Kidney (tissue), 22 donors: ENCODE data around the gene OSBPL8. TPM values are rescaled to one million over a fixed set of nuclear protein-coding genes. Genes with fewer than 3 reads are reported as not detected.

ENCODE experiments used
- DNase-seq, 5 donors: peaks; one replicate each; pipeline ENCODE4 v3.0.0-alpha.2; 2013 to 2020
- FAIRE-seq: peaks from 2 replicates; lab custom pipeline; 2012; peaks lifted over from hg19 to GRCh38; lab: Jason Lieb, UNC
- H3K27ac ChIP-seq, 2 donors: one replicate each; pipeline ENCODE4 v1.7.0; 2013; ENCODE audit warnings: low read depth in 2 of 2, low read length in 2 of 2, inconsistent platforms in 1 of 2
- H3K27me3 ChIP-seq: one replicate; pipeline ENCODE4 v1.7.1; 2013; ENCODE audit warnings: low read length, inconsistent platforms; ENCODE audit not compliant: control insufficient read depth, insufficient read depth
- H3K36me3 ChIP-seq, 3 donors: one replicate each; pipeline versions ENCODE4 v1.7.0 to v1.7.1; 2013; ENCODE audit warnings: low read length in 3 of 3, control low read depth in 1 of 3, inconsistent platforms in 1 of 3; ENCODE audit not compliant: insufficient read depth in 3 of 3, control insufficient read depth in 2 of 3
- H3K4me1 ChIP-seq, 3 donors: one replicate each; pipeline versions ENCODE4 v1.7.0 to v1.7.1; 2013; ENCODE audit warnings: low read length in 3 of 3, inconsistent platforms in 1 of 3, low read depth in 1 of 3; ENCODE audit not compliant: control insufficient read depth in 2 of 3, insufficient read depth in 2 of 3
- H3K4me3 ChIP-seq, 3 donors: one replicate each; pipeline versions ENCODE4 v1.7.0 to v1.8.1; 2013; ENCODE audit warnings: low read length in 3 of 3, control low read depth in 1 of 3, inconsistent platforms in 1 of 3
- H3K9ac ChIP-seq, 3 donors: one replicate each; pipeline versions ENCODE4 v1.7.0 to v1.7.1; 2013; ENCODE audit warnings: low read length in 3 of 3, control low read depth in 1 of 3, inconsistent platforms in 1 of 3
- H3K9me3 ChIP-seq, 3 donors: one replicate each; pipeline versions ENCODE4 v1.7.0 to v1.7.1; 2013; ENCODE audit warnings: low read length in 3 of 3, control low read depth in 1 of 3, inconsistent platforms in 1 of 3; ENCODE audit not compliant: control insufficient read depth in 2 of 3, insufficient read depth in 1 of 3
- CTCF ChIP-seq: IDR thresholded peaks from 3 replicates; pipeline ENCODE4 v1.5.1; 2012; ENCODE audit warnings: mild to moderate bottlenecking, moderate library complexity, borderline replicate concordance; ENCODE audit not compliant: insufficient read depth; ENCODE audit errors: extremely low read depth
- intact Hi-C: fragments of 100-400 bp; cut with DNase I; formaldehyde crosslinking; loops from one replicate; pipeline ENCODE4 v1.11.1; 2022
- long read RNA-seq, 10 donors: library from polyadenylated mRNA in 1 of 10; unstranded in 1 of 10; transcript quantifications; one replicate each; pipeline ENCODE4 v2.0.0 and lab custom pipeline, GENCODE V29; 2021 to 2026
- polyA plus RNA-seq: library from polyadenylated mRNA; stranded (reverse); fragments of 350-450 nt; fragmentation: Illumina TruSeq; extraction: RNeasy Lipid Tissue Mini Kit (QIAGEN cat#74804); gene quantifications from one replicate; pipeline ENCODE4 v1.2.3, GENCODE V29; 2014; ENCODE audit warnings: low read depth, low replicate concordance; ENCODE audit not compliant: insufficient read depth
- total RNA-seq: library from RNA; stranded (reverse); fragmentation: NEBNext Ultra II Directional; extraction: Animal tissue kit (Norgen Biotek cat#: 25700); gene quantifications from one replicate; pipeline ENCODE4 v1.2.1, GENCODE V29; 2021
- donor health status: control.
- donor health status: control.
- donor health status: control.
- donor health status: control.
- donor health status: control.
- donor health status: DM: yes; HTN: yes; CAD: no.
- donor health status: Normal renal cell carcinoma (clear cell type).

OSBPL8 gene
- total RNA-seq: 69.7 TPM
- 11.5 TPM for polyA plus RNA-seq
- long read RNA-seq, donor 1, partial matches to known transcripts: 0 of 2 reads
- long read RNA-seq, donor 1, other reads (novel, unspliced or antisense): 0 of 2 reads
- long read RNA-seq, donor 2, full-length matches to known transcripts: 1 of 6 reads
- long read RNA-seq, donor 2, partial matches to known transcripts: 5 of 6 reads
- long read RNA-seq, donor 2, other reads (novel, unspliced or antisense): 0 of 6 reads
- long read RNA-seq, donor 3: 0 reads
- long read RNA-seq, donor 4, partial matches to known transcripts: 0 of 1 reads
- long read RNA-seq, donor 4, other reads (novel, unspliced or antisense): 0 of 1 reads
- long read RNA-seq, donor 5: 0 reads
- long read RNA-seq, donor 6, partial matches to known transcripts: 0 of 3 reads
- long read RNA-seq, donor 6, other reads (novel, unspliced or antisense): 0 of 3 reads
- long read RNA-seq, donor 7, partial matches to known transcripts: 8 of 14 reads
- long read RNA-seq, donor 7, other reads (novel, unspliced or antisense): 5 of 14 reads
- long read RNA-seq, donor 8: 0 reads
- long read RNA-seq, donor 9, partial matches to known transcripts: 0 of 1 reads
- long read RNA-seq, donor 9, other reads (novel, unspliced or antisense): 0 of 1 reads
- long read RNA-seq, donor 10: 0 reads

GRCh38 chr12:76559400-76560085, at the start of gene OSBPL8:
OSBPL8 (minus strand) TSS chr12:76559771; CDS start chr12:76487551, 72,220 bp downstream.
- H3K9me3 ChIP-seq: no peaks in the 10 kb centered on the region
- DNase-seq: peak; percentile 96 to 99 (median 98)
- peak; percentile 38 for TF ChIP-seq CTCF
- H3K4me1 ChIP-seq: peaks cover 0 to 7% (median 3%) of the 10 kb centered on the region in 3 donors
- peak within 1 kb of the TSS; percentile 73 to 95 (median 78) for H3K4me3 ChIP-seq
- no peaks in the 10 kb centered on the region for H3K27me3 ChIP-seq
- H3K36me3 ChIP-seq: no peaks in the 10 kb centered on the region
- FAIRE-seq: no peak
- H3K27ac ChIP-seq: peak within 1 kb of the TSS; percentile 97 to 98
- intact Hi-C loops: no loop called here
- H3K9ac ChIP-seq: peak within 1 kb of the TSS; percentile 82 to 95 (median 89)

GRCh38 chr12:76608070-76608469, 48.5 kb upstream of the OSBPL8 start:
- no peak for TF ChIP-seq CTCF
- FAIRE-seq (no peak), DNase-seq (no peak)
- Histone ChIP-seq H3K4me1 (no peaks in the 10 kb centered on the region), H3K27ac (no peak overlapping the region), H3K4me3 (no peak overlapping the region), H3K9me3 (no peaks in the 10 kb centered on the region), H3K9ac (no peak overlapping the region), H3K36me3 (no peaks in the 10 kb centered on the region), H3K27me3 (no peaks in the 10 kb centered on the region)
- intact Hi-C loops: no loop called here

- Histone ChIP-seq H3K4me1 (no peaks in the 10 kb centered on the region), H3K9me3 (no peaks in the 10 kb centered on the region), H3K27me3 (no peaks in the 10 kb centered on the region), H3K9ac (no peak overlapping the region), H3K4me3 (no peak overlapping the region), H3K27ac (no peak overlapping the region), H3K36me3 (no peaks in the 10 kb centered on the region)
- intact Hi-C loops: no loop called here
- DNase-seq: no peak
- FAIRE-seq: no peak
- no peak for TF ChIP-seq CTCF
Observed at GRCh38 chr12:76595056-76595455, 35.5 kb upstream of the OSBPL8 start.
